Left renal cortex interstitium (tissue), 4 donors: ENCODE data around the gene WDR87. TPM values are rescaled to one million over a fixed set of nuclear protein-coding genes. Genes with fewer than 3 reads are reported as not detected.

Experiments used
- DNase-seq, 4 donors: peaks; one replicate each; pipeline ENCODE4 v3.0.0-alpha.2; 2013; ENCODE audit warnings: low read depth in 4 of 4, low spot score in 2 of 4, missing footprints in 1 of 4
- polyA plus RNA-seq, 4 donors: library from polyadenylated mRNA; unstranded; fragments of 120-200 nt; gene quantifications; one replicate each; pipeline ENCODE4 v1.2.1, GENCODE V29; 2013; ENCODE audit not compliant: insufficient read length in 4 of 4

WDR87 gene
- polyA plus RNA-seq = under 1 TPM in 1 of 4 donors, not detected in 3; 0.02 TPM

DNA sequence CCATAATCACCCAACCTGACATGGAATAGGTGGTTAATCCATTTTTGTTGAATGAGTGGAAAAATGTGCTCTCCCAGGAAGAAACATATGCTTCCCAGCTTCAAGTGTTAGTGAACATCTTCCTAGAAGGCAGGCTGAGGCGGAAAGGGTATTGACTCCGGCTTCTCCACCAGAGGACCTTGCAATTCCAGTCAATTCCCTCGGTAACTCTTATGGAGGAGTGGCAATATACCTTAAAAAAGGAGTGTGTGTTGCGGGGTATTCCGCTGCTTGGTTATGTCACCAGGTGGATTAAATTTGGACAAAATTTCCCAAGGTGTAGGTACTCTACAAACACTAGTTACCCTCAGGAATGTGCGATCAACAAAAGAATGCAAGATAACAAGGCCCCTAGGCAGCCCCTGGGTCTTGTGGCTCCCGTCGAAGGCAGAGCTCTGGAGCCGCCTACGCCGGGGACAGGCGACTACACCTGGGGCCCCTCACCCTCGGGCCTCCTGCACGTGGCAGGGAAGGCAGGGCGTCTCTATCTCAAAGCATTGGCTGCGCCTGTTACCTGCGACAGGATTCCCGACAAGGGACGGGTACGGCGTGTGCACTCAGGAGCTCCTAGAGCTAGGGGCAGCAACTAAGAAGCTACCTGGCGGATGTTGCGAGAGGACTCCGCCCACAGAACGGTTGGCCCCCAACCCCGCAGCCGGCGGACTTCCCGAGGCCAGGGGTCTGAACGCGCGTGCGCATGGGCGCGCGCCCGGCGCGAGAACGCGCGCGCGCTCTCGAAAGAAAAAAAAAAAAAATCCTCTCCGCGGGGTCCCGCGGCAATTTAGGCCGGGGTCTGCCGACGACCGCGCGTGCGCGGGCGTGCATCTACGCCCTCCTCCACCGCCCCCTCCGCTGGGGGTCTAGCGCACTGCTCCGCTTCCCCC is at the start of gene WDR87:
WDR87 (minus strand) TSS at position 649 of the 923 bp plus-strand sequence. CDS start 8,355 bp downstream, outside the sequence.
- DNase-seq = peak in 1 of 4 donors; percentile 76

DNA sequence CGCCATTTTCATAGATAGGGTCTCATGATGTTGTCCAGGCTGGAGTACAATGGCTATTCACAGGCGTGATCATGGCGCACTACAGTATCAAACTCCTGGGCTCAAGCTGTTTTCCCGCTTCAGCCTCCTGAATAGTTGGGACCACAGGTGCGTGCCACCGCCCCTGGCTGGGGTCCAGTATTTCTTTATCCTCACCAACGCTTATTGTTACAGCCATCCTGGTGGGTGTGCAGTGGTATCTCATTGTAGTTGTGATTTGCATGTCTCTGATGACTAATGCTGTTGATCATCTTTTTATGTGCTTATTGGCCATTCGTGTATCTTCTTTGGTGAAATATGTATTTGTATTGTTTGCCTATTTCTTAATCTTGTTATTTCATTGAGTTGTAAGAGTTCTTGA is 49.6 kb upstream of the WDR87 start:
- DNase-seq = no peak

DNA sequence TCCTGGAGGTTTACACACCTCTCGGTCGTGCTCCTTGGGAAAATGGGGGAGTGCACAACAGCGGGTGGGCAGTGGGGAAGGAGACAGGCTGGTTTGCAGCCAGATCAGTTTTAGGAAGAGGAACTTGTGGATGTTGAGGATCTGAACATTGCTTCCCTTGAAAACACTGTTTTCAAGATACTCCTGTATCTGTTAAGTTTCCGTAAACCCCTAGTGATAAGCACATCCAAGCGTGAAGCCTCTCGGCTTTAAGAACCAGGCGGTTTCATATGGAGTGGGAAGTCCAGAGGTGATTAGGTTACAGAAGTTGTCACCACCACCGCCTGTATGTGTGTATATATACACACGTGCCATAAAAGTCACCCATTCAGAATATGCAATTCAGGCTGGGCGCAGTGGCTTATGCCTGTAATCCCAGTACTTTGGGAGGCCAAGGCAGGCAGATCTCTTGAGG is 48.1 kb upstream of the WDR87 start:
- no peak for DNase-seq

DNA sequence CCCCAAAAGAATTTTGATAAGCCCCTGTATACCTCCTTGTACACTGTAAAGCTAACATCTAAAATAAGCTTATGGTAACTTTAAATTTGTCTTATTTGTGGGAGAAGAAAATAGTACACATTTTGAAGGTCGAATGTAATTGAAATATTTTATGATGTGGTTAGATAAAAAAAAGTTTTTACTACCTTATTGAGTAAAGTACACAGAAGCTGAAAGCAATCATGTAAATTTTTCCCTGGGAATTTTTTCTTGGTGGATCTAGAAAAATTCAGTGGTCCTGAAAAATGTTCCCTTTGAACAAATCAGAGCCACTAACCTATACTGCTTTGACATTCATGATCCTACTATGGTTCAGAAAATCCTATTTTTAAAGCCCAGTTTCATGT is 47.5 kb upstream of the WDR87 start:
- no peak for DNase-seq

DNA sequence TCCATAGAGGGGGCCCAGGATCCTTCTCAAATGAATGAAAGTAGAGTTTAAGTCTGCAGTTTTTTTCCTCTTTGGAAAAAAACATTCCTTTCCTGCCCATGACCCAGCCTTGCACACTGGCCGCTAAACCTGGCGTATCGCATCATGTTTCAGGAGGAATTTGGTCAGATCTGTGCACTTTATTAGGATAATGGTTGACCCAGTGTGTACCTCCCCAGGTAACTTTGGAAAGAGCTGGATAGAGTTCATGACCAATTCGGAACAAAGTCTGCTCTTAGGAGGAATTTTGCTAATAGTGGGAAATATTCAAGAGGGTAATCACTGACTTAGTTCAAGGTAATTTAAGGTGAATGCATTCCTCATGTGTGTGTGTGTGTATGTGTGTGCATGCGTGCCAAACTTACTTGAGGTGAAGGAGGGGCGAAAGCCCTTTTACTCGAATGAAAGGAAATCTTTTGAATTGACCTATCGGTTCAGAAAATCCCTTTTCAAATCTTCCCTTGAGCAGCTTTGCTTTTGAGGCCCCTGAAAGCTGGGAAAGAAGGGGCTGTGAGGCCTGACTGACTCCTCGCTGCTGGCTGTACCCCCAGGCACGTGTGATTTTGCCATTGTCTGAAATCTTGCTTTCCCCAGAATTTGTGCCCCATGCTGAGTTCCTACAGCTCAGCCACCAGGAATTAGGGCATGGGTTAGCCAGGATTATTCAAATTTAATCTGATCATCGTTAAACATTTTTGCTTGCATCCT is 47.0 kb upstream of the WDR87 start:
- DNase-seq = peak in 2 of 4 donors; percentile 37 to 43

DNA sequence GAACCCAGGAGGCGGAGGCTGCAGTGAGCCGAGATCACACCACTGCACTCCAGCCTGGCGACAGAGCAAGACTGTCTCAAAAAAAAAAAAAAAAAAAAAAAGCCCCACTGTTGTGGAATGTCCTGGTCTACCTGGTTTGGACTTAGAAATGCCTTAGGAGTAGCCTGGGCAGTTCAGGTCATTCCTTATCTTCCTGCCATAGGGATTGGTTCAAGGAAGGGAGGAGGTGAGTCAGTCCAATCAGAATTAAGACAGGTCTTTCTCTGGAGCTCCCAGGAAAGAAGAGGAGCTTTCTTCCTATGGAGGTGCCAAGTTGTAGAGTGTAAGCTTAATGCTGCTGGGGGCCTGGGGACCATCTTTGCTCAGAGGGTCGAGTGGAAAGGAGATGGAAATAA is 45.4 kb upstream of the WDR87 start:
- DNase-seq = no peak

DNA sequence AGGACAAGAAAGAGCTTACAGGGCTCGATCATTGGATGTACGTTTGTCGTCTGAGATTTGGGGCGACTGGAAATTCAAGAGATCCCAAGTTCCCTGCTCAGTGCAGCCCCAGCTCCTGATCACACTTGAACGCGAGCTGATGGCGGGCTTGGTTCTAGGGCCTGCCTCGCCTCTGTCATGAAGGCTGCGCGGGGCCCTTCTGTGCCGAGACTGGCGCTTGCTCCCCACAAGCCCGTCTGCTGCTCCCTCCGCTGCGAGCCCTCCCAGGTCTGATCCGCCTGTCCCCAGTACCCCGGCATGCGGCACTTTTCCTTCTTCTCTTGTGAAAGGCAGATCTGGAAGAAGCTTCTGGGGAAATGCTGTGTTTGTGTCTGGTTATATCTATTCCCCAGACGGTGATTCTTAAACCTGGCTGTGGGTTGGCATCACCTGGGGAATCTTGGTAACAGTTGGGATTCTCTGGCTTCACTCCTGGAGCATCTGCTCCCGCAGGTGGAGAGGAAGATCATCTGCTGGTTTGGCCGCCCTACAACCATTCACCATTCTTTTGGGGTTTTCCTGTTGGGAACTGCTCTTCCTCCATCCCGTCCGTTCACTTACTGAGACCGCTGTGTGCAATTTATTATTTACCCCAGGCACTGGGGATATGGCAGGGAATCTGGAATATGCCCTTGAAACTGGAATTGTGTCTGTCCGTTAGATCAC is 44.2 kb upstream of the WDR87 start:
- no peak for DNase-seq

DNA sequence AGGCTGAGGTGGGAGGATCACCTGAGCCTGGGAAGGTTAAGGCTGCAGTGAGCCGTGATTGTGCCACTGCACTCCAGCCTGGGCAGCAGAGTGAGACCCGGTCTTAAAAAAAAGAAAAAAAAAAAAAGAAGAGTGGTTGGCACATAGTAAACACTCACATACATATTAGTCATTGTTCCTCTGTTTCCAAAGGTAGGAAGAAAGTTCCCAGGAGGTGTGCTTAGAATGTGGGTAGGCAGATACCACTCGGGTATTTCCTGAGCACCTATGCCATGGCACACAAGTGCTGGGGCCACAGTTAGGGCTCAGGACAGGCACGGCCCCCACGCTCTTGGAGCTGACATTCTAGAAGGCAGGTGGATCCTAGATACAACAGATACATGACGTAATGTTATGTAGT is 42.0 kb upstream of the WDR87 start:
- no peak for DNase-seq

DNA sequence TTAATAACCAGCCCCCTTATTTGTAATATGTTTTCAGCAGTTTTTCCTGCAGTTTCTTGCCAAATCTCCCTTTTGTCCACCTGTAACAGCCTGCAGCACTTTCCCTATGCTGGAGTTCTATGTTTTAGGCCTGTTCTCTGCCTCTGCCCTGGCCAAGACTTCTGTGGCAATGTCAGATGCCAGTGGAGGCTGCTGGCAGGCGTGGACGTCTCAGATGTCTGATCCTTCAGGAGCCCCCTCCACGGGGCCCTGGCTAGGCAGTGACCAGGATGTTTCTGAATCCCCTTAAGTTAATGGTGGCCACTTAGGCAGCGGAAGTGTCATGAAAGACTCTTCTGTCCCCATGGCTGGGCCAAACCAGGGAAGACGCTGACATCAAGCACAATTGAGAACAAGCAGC is 41.4 kb upstream of the WDR87 start:
- DNase-seq = no peak

DNA sequence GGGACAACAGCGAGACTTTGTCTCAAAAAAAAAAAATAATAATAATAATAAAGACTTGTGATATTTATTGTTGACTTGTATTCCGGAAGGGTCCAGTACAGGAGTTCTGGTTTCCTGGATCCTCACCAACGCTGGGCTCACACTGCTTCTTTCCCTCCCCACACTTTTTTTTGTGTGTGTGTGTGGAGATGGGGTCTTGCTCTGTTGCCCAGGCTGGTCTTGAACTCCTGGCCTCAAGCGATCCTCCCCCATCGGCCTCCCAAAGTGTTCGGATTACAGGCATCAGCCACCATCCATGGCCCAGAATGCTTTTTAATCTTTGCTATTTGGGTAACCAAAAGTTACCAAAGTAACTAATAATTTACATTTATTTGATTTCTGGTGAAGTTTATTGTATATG is 39.7 kb upstream of the WDR87 start:
- DNase-seq = no peak

DNA sequence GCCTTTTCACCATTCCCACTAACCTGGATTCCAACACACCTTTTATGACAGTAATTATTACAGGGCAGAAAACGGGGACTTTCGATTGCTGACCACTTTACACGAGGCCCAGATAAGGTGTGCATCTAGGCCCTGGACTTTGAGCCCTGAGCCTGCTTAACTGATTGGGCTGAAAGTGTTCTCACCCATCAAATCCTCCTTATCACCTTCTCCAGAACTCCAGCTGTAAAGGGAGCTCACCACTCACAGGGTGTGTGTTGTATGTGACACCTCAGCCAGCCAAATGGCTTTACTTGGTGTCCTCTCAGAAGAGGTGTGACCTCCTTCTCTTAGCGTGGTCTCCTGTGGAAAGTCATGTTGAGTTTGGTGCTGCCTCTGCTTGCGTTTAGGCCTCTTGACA is 37.1 kb upstream of the WDR87 start:
- no peak for DNase-seq

DNA sequence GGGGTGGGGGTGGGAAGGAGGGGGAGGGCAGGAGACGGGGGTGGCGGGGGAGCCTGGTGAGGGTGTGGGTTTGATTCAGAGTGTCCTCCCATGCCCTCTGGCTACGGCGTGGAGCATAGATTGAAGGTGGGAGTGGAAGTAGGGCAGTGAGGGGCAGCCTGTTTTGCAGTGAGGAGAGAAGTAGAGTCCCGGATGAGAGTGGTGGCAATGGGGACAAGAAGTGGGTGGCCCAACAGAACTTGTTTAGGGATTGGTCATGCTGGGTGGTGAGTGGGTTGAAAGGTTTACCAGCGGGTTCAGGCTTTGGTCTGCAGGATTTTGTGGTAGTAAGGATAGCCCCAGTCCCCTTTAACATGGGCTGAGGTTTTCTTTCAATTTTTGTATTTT is 36.1 kb upstream of the WDR87 start:
- DNase-seq = no peak

DNA sequence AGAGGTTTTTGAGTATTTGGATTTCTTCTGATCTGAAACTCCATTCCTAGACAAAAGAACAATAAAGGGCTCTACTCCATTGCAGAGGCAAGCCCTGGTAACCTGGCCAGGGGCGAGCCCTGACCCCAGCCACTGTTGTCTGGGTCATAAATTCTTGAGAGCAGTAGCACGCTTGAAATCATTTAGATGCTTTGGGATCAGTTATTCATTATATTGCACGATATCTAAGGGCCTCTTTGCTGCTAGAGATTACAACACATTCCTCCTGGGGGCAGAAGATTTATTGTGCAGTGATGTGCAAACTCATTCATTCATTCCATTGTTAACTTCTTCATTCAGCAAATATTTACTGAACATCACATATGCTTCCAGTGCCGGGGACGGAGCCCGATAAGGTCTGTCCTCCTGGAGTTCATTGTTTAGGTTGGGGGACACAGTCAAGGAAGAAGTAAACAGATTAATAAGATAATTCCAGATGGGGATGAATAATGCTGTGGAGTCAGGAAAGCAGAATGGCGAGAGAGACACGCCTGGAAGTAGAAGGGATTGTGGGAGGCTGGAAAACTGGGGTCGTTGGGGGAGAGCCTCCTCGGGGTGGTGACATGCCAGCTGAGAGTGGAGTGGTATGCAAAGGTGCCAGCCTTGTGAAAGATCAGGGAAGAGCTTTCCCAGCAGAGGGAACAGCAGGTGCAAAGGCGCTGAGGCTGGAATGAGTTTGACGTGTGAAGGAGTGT is 35.6 kb upstream of the WDR87 start:
- DNase-seq = no peak

DNA sequence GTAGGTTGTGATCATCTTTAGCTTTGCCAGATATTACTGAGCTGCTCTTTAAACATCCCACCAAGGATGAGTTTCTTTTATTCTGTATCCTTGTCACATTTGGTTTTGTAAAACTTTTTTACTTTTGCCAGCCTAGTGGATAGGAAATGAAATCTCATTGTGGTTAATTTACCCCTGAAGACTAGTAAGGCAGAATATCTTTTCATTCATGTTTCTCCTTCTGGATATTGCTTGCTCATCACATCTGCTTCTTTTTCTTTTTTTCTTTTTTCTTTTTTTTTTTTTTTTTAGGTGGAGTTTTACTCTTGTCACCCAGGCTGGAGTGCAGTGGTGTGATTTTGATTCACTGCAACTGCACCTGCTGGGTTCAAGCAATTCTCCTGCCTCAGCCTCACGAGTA is 32.0 kb upstream of the WDR87 start:
- no peak for DNase-seq

DNA sequence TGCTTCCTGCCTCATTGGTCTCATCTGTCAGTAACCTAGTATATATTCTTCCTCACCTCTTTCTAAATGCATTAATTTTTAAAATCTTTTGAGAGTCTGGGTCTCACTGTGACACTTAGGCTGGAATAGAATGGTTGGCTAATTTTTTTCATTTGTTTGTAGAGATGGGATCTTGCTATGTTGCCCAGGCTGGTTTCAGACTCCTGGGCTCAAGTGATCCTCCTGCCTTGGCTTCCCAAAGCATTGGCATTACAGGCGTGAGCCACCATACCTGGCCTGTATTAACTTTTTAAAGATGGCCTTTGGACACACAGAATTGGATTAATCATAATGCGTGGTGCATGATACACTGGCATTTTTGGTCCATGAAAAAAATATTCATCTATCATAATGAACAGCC is 30.5 kb upstream of the WDR87 start:
- DNase-seq = no peak

DNA sequence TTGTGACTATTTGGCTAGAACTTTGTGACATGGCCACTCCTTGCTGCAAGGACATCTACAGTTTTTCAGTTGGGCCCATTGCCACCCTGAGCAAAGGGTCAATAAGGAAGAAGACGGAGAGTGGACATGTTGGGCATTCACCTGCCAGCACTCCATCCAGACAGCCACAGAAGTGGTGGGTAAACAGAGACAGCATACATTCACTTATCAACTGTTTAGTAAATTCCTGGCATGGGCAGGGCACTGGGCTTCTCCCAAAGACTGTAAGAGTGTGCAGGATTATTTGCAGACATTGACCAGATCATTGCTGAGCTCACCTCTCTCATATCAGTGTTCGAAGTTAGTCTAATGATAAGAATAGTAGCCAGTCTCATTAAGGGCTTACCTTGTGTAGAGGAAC is 29.8 kb upstream of the WDR87 start:
- no peak for DNase-seq

DNA sequence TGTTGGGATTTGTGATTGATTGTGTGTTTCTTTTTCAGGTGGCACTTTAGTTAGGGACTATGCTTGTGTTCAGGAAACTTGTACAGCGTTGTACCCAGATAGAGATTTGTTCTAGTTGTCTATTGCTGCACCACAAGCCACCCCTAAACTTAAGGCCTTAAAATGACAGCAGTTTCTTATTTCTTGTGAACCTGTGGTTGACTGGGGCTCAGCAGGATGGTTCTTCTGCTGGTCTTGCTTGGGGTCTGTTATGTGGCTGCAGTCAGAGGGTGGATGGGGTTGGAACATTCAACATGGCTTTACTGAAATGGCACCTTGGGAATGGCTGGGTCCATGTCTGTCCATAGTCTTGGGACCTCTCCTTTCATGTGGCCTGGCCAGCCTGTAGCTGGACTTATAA is 28.9 kb upstream of the WDR87 start:
- no peak for DNase-seq

DNA sequence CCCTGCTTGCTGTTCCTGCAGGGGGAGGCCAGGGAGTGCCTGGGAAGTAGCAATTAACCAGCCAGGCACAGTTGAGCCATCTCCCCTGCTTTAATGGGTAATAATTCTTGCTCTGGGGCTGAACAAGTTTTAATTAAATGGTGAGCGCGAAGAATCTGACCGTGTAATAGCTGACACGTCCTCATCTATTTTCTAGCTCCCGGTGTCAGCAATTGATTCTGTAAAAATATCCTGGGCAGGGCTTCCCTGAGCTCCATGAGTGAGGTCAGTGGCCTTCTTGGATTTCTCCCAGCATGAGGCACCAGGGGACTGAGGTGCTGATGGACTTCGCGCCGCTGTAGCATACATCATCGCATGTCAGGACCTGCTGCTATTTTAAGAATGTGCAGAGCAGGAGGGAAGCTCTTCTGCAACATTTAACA is 27.6 kb upstream of the WDR87 start:
- DNase-seq = no peak

DNA sequence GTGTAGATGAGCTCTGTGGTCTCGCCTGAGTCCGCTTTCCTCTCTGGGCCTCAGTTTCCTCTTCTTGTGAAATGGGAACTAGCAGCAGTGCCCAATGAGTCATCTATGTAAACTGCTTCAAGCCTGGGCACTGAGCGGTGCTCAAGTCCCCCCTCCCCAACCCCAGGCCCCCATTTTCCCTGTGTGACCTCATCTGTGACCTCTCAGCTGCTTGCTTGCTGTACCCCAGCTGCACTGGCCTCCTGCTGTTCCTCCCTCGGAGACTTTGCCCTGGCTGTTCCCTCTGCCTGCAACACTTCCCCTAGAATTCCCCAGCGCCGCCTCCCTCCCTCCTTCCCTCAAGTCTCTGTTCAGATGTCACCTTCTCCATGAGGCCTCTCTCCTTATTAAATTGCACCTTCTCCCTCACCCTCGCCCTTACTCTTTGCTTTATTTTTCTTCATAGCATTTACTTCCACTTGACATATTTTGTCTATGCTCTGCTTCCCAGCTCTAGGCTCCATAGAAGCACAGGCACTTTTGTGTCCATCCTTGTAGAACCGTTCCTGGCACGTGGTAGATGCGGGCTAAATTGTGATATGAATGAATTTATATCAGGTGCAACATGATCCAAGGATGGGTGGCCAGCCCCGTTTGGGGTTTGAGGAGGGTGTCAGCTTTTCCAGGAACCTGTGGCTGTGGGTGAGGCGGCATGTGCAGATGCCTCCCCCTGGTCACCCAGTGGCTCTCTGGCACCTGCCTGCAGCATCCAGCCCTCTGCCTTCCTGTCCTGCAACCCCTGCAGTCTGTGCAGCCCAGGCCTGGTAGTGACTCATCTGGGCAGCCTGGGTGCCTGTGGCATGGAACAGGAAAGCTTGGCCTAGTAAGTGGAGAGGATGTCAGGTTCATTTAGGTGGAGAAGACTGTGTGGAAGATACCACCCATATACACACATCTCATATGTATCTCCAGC is 26.9 kb upstream of the WDR87 start:
- no peak for DNase-seq
